Ovary (tissue), 3 donors: ENCODE data around the gene PTF1A.

Experiments used
- CTCF ChIP-seq, 3 donors: fragments of 450-650 bp in 2 of 3; fragments of 200-600 bp in 1 of 3; IDR thresholded peaks; one replicate each; pipeline versions ENCODE4 v1.5.1 to v1.8.0; 2016 to 2022; ENCODE audit warnings: antibody characterized with exemption in 3 of 3, mild to moderate bottlenecking in 1 of 3
- EP300 ChIP-seq: sonication (generic); formaldehyde crosslinking; IDR thresholded peaks from one replicate; pipeline ENCODE4 v1.6.1; 2017; ENCODE audit warnings: antibody characterized with exemption
- POLR2A ChIP-seq: fragments of 450-650 bp; IDR thresholded peaks from one replicate; pipeline ENCODE4 v1.6.1; 2017; ENCODE audit warnings: antibody characterized with exemption, mild to moderate bottlenecking, moderate library complexity
- donor health status: DM: no; HTN: no; CAD: no.

- TF ChIP-seq CTCF (IDR thresholded peaks at IDR 0.05): no peak
- no peak for TF ChIP-seq EP300
- no peak for TF ChIP-seq POLR2A
These were observed 3.1 kb upstream of the PTF1A start for GRCh38 chr10:23189024-23189423.
